Body of pancreas (tissue), 4 donors: ENCODE data around the gene FGFR3.

ENCODE experiments used
- CTCF ChIP-seq, 7 experiments: fragments of 450-650 bp in 4 of 7; fragments of 200-600 bp in 3 of 7; sonication (generic) in 3 of 7; IDR thresholded peaks; one replicate each; pipeline ENCODE4 v1.5.1; 2016 to 2019; ENCODE audit warnings: antibody characterized with exemption in 7 of 7
- POLR2A ChIP-seq, 3 donors: fragments of 450-650 bp; IDR thresholded peaks; one replicate each; pipeline ENCODE4 v1.6.1; 2016; ENCODE audit warnings: antibody characterized with exemption in 3 of 3, mild to moderate bottlenecking in 2 of 3

DNA sequence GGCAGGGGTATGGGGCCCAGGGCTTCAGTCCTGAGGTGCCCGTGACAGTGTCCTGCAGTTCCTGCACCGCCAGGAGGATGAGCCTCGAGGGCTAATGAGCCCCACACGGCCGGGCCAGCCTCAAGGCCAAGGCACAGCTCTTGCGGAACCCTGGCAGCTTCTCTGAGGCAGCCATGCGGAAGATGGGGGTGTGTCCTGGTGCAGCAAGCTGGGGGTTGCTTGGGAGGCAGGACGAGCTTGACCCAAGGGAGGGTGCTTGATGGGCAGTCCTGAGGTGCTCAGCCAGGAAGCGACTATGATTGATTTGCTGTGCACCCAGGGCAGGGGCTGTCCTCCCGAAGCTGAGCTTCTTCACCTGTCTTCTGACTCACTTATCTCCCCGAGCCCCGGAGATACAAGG lies 9.1 kb upstream of the FGFR3 start:
- TF ChIP-seq POLR2A (IDR thresholded peaks at IDR 0.05), result no peak
- no peak for TF ChIP-seq CTCF (IDR thresholded peaks at IDR 0.05)
